HepG2 (cell line): ENCODE measurements around the gene ARL10. TPM values are rescaled to one million over a fixed set of nuclear protein-coding genes. Genes with fewer than 3 reads are reported as not detected.

ENCODE experiments used
- ADNP ChIP-seq: sonication (generic); formaldehyde crosslinking; IDR thresholded peaks from 2 replicates; pipeline ENCODE4 v1.4.0; 2020; ENCODE audit warnings: missing genetic modification reagents
- ATF7-NPFF ChIP-seq: sonication (generic); formaldehyde crosslinking; IDR thresholded peaks from 2 replicates; pipeline ENCODE4 v1.8.1; 2023; ENCODE audit warnings: mild to moderate bottlenecking, low read depth, missing genetic modification reagents, moderate library complexity
- CHCHD3 ChIP-seq: sonication (generic); formaldehyde crosslinking; IDR thresholded peaks from 2 replicates; pipeline ENCODE4 v1.8.0; 2022; ENCODE audit warnings: mild to moderate bottlenecking, missing genetic modification reagents, moderate library complexity
- FOSL2 ChIP-seq: sonication (generic); formaldehyde crosslinking; IDR thresholded peaks from 2 replicates; pipeline ENCODE4 v1.4.0; 2020; ENCODE audit warnings: missing genetic modification reagents
- GTF3A ChIP-seq: sonication (generic); formaldehyde crosslinking; conservative IDR thresholded peaks from 2 replicates; pipeline ENCODE4 v1.4.0; 2020; ENCODE audit warnings: mild to moderate bottlenecking, missing genetic modification reagents
- HOXA3 ChIP-seq: sonication (generic); formaldehyde crosslinking; IDR thresholded peaks from 2 replicates; pipeline ENCODE4 v1.5.0; 2020; ENCODE audit warnings: missing genetic modification reagents
- NFE2 ChIP-seq: sonication (generic); formaldehyde crosslinking; IDR thresholded peaks from 2 replicates; pipeline ENCODE4 v1.4.0; 2020; ENCODE audit warnings: missing genetic modification reagents
- NRL ChIP-seq: sonication (generic); formaldehyde crosslinking; IDR thresholded peaks from 2 replicates; pipeline ENCODE4 v1.5.0; 2020; ENCODE audit warnings: missing genetic modification reagents, mild to moderate bottlenecking, moderate library complexity, borderline replicate concordance
- POGZ ChIP-seq: sonication (generic); formaldehyde crosslinking; IDR thresholded peaks from 2 replicates; pipeline ENCODE4 v1.4.0; 2020; ENCODE audit warnings: mild to moderate bottlenecking, missing genetic modification reagents
- THAP11 ChIP-seq: IDR thresholded peaks from 2 replicates; pipeline ENCODE4 v1.6.1; 2016; ENCODE audit warnings: missing biosample characterization, missing genetic modification reagents
- ZNF343 ChIP-seq: sonication (generic); formaldehyde crosslinking; IDR thresholded peaks from 2 replicates; pipeline ENCODE4 v1.4.0; 2020; ENCODE audit warnings: mild to moderate bottlenecking, missing genetic modification reagents
- ZNF44 ChIP-seq: sonication (generic); formaldehyde crosslinking; IDR thresholded peaks from 2 replicates; pipeline ENCODE4 v1.5.1; 2020; ENCODE audit warnings: mild to moderate bottlenecking, missing genetic modification reagents
- ZNF552 ChIP-seq: sonication (generic); formaldehyde crosslinking; IDR thresholded peaks from 2 replicates; pipeline ENCODE4 v1.9.0; 2022; ENCODE audit warnings: missing genetic modification reagents, mild to moderate bottlenecking, borderline replicate concordance
- ZNF556 ChIP-seq: sonication (generic); formaldehyde crosslinking; IDR thresholded peaks from 2 replicates; pipeline ENCODE4 v1.4.0; 2020; ENCODE audit warnings: mild to moderate bottlenecking, missing genetic modification reagents, borderline replicate concordance
- ZNF567 ChIP-seq: sonication (generic); formaldehyde crosslinking; IDR thresholded peaks from 2 replicates; pipeline ENCODE4 v1.8.1; 2023; ENCODE audit warnings: mild to moderate bottlenecking, missing genetic modification reagents, borderline replicate concordance
- ZNF709 ChIP-seq: sonication (generic); formaldehyde crosslinking; IDR thresholded peaks from 2 replicates; pipeline ENCODE4 v1.5.0; 2020; ENCODE audit warnings: mild to moderate bottlenecking, missing genetic modification reagents
- ZNF737 ChIP-seq: sonication (generic); formaldehyde crosslinking; IDR thresholded peaks from 2 replicates; pipeline ENCODE4 v1.5.0; 2020; ENCODE audit warnings: missing genetic modification reagents, mild to moderate bottlenecking, borderline replicate concordance
- polyA plus RNA-seq, 8 experiments: library from polyadenylated mRNA; depleted of rRNA in 3 of 8; stranded (reverse) in 7 of 8; unstranded in 1 of 8; fragments of >200 nt; fragmentation: Illumina TruSeq in 4 of 8; extraction: Trizol in 4 of 8; gene quantifications; 2 replicates each; pipeline versions ENCODE4 v1.2.1 to v1.2.3, GENCODE V29; 2011 to 2016; ENCODE audit warnings: low read depth in 4 of 8, missing spikeins in 1 of 8, mixed read lengths in 1 of 8; ENCODE audit not compliant: insufficient read depth in 1 of 8
- total RNA-seq, 5 experiments: library from RNA; depleted of rRNA; stranded (reverse); fragments of >200 nt; fragmentation: Illumina TruSeq; extraction: Trizol; gene quantifications; 2 replicates each; pipeline ENCODE4 v1.2.3, GENCODE V29; 2016; ENCODE audit warnings: low read depth in 1 of 5
- TF ChIP-seq, protein P1 (sequence below): sonication (generic); formaldehyde crosslinking; IDR thresholded peaks from 2 replicates; pipeline ENCODE4 v1.4.0; 2020; ENCODE audit warnings: missing genetic modification reagents, mild to moderate bottlenecking, borderline replicate concordance
- TF ChIP-seq, protein P2 (sequence below): sonication (generic); formaldehyde crosslinking; IDR thresholded peaks from 2 replicates; pipeline ENCODE4 v1.4.0; 2020; ENCODE audit warnings: missing genetic modification reagents
- TF ChIP-seq, protein P3 (sequence below): sonication (generic); formaldehyde crosslinking; IDR thresholded peaks from 2 replicates; pipeline ENCODE4 v1.4.0; 2020; ENCODE audit warnings: missing genetic modification reagents, borderline replicate concordance
- TF ChIP-seq, protein P4 (sequence below): sonication (generic); formaldehyde crosslinking; IDR thresholded peaks from 2 replicates; pipeline ENCODE4 v1.5.0; 2020; ENCODE audit warnings: mild to moderate bottlenecking, missing genetic modification reagents
- TF ChIP-seq, protein P5 (sequence below): sonication (generic); formaldehyde crosslinking; IDR thresholded peaks from 2 replicates; pipeline ENCODE4 v1.8.0; 2022; ENCODE audit warnings: low read depth, missing genetic modification reagents

ARL10 gene
- total and polyA plus RNA-seq, 2 of the 13 experiments (the other 11 are each of a cell fraction or from before 2014, with no cell fraction given) = 0.18 to 0.50 TPM

DNA sequence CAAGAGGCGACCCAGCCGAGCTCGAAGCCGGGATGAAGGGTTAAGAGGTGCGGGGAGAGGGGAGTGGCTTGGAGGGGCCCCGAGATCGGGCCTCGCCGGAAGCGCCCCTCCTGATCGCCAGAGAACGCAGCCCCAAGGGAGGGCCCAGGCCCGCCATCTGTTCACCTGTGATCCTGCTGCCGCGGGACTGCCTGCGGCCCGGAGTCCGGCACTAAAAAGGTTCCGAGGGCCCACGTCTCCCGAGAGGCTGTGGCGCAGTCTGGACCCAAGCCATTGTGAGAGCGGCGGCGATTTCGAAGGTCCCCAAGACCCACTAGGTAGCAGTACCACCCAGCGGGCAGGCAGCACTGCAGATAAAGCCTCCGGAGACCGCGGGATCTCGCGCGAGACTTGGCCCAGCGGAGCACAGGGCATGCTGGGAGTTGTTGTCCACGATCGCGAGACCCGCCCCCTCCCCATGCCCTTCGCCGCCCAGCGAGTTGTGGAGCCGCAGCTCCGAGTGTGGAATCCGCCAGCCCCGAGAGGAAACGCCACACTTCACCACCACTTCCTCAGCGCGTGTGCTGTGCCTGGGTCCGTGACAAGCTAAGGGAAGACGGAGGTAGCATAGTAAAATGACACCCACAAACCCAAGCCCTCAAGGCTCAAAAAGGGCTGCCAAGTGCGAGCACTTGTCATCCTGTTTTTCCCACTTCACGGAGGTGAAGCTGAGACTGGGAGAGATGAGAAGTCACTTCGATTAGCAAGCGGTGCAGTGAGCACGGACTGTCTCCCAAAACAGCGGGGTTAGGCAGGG, 3.7 kb upstream of the ARL10 start, which contains the start of gene KIAA1191 (continued):
- TF ChIP-seq ATF7-NPFF (CRISPR knock-in tag) (peak; percentile 49; the same call in 1 of the 2 replicates), THAP11 (peak; percentile 99), ZNF552 (peak; percentile 90), GTF3A (CRISPR knock-in tag) (no peak), ADNP (CRISPR knock-in tag) (no peak), HOXA3 (CRISPR knock-in tag) (peak; percentile 76; the same call in 1 of the 2 replicates), NFE2 (CRISPR knock-in tag) (no peak), ZNF343 (CRISPR knock-in tag) (peak; percentile 75; the same call in 1 of the 2 replicates), NRL (no peak; the same call in 1 of the 2 replicates), CHCHD3 (peak; percentile 78; the same call in 1 of the 2 replicates), ZNF44 (CRISPR knock-in tag) (peak; percentile 82; the same call in 1 of the 2 replicates), ZNF709 (CRISPR knock-in tag) (peak; percentile 88; the same call in 1 of the 2 replicates), ZNF556 (CRISPR knock-in tag) (no peak), FOSL2 (CRISPR knock-in tag) (peak; percentile 61), ZNF737 (CRISPR knock-in tag) (no peak), ZNF567 (CRISPR knock-in tag) (peak; percentile 85), POGZ (CRISPR knock-in tag) (peak; percentile 77)
- TF ChIP-seq, protein P1, sequence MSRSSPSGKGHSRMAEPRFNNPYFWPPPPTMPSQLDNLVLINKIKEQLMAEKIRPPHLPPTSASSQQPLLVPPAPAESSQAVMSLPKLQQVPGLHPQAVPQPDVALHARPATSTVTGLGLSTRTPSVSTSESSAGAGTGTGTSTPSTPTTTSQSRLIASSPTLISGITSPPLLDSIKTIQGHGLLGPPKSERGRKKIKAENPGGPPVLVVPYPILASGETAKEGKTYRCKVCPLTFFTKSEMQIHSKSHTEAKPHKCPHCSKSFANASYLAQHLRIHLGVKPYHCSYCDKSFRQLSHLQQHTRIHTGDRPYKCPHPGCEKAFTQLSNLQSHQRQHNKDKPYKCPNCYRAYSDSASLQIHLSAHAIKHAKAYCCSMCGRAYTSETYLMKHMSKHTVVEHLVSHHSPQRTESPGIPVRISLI = peak; percentile 15; the same call in 1 of the 2 replicates
- TF ChIP-seq, protein P2, sequence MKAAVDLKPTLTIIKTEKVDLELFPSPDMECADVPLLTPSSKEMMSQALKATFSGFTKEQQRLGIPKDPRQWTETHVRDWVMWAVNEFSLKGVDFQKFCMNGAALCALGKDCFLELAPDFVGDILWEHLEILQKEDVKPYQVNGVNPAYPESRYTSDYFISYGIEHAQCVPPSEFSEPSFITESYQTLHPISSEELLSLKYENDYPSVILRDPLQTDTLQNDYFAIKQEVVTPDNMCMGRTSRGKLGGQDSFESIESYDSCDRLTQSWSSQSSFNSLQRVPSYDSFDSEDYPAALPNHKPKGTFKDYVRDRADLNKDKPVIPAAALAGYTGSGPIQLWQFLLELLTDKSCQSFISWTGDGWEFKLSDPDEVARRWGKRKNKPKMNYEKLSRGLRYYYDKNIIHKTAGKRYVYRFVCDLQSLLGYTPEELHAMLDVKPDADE (CRISPR knock-in tag) = no peak
- TF ChIP-seq, protein P3, sequence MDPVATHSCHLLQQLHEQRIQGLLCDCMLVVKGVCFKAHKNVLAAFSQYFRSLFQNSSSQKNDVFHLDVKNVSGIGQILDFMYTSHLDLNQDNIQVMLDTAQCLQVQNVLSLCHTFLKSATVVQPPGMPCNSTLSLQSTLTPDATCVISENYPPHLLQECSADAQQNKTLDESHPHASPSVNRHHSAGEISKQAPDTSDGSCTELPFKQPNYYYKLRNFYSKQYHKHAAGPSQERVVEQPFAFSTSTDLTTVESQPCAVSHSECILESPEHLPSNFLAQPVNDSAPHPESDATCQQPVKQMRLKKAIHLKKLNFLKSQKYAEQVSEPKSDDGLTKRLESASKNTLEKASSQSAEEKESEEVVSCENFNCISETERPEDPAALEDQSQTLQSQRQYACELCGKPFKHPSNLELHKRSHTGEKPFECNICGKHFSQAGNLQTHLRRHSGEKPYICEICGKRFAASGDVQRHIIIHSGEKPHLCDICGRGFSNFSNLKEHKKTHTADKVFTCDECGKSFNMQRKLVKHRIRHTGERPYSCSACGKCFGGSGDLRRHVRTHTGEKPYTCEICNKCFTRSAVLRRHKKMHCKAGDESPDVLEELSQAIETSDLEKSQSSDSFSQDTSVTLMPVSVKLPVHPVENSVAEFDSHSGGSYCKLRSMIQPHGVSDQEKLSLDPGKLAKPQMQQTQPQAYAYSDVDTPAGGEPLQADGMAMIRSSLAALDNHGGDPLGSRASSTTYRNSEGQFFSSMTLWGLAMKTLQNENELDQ (CRISPR knock-in tag) = peak; percentile 72; the same call in 1 of the 2 replicates
- TF ChIP-seq, protein P4, sequence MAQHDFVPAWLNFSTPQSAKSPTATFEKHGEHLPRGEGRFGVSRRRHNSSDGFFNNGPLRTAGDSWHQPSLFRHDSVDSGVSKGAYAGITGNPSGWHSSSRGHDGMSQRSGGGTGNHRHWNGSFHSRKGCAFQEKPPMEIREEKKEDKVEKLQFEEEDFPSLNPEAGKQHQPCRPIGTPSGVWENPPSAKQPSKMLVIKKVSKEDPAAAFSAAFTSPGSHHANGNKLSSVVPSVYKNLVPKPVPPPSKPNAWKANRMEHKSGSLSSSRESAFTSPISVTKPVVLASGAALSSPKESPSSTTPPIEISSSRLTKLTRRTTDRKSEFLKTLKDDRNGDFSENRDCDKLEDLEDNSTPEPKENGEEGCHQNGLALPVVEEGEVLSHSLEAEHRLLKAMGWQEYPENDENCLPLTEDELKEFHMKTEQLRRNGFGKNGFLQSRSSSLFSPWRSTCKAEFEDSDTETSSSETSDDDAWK (CRISPR knock-in tag) = no peak
- TF ChIP-seq, protein P5, sequence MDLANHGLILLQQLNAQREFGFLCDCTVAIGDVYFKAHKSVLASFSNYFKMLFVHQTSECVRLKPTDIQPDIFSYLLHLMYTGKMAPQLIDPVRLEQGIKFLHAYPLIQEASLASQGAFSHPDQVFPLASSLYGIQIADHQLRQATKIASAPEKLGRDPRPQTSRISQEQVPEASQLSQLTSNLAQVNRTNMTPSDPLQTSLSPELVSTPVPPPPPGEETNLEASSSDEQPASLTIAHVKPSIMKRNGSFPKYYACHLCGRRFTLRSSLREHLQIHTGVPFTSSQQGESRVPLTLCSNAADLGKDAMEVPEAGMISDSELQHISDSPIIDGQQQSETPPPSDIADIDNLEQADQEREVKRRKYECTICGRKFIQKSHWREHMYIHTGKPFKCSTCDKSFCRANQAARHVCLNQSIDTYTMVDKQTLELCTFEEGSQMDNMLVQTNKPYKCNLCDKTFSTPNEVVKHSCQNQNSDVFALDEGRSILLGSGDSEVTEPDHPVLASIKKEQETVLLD (CRISPR knock-in tag) = no peak
